Measurements from ENCODE around the gene TYW1B. TPM values are rescaled to one million over a fixed set of nuclear protein-coding genes. Genes with fewer than 3 reads are reported as not detected.
"Not testable (repeated sequence)": the region's sequence is repeated elsewhere in the genome, so short reads cannot be mapped to it uniquely, and the experiment has no call there.

TYW1B gene
- total RNA-seq, 1 donor from 2014 or later, result 2.0 TPM

DNA sequence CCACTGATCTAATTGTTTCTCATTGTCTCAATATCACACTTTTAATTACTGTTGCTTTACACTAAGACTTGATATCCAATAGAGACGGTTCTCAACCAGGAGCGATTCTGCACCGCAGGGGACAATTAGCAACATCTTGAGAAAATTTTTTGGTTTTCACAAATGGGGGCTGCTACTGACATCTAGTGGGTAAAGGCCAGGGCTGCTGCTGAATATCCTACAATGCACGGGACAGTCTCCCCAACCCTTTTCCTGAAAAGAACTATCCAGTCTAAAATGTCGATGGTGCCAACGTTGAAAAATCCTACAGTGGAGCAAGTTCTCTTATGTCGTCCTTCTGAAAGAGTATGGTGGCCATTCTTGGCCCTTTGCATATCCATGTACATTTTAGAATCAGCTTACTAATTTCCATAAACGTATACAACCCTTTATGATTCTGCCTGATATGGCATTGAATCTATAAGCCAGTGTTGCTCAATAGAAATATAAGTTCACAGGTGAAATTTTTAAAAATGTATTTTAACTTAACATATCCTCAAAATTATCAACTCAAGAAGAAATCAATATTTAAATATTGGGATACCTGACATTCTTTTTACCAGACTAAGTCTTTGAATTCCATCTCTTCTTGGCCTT is 192.6 kb downstream of the TYW1B start:
- not testable (repeated sequence) for H4K20me1 ChIP-seq (ENCODE audit: insufficient read depth, low read length); H3K4me1 Mint-ChIP-seq (ENCODE audit: low read depth, unreplicated experiment); H3K9me3 Mint-ChIP-seq (ENCODE audit: unreplicated experiment); H3K4me3 ChIP-seq (ENCODE audit: insufficient read depth, low read depth, low read length); H3K36me3 Mint-ChIP-seq (ENCODE audit: low read depth, unreplicated experiment); H3K36me3 ChIP-seq (ENCODE audit: insufficient read depth, low read length); H3K27ac ChIP-seq (ENCODE audit: low read depth, low read length); H3K4me1 ChIP-seq (ENCODE audit: insufficient read depth, low read length); H3K27me3 ChIP-seq (ENCODE audit: insufficient read depth, low read length); H3K79me2 ChIP-seq (ENCODE audit: insufficient read depth, low read length); H3K4me2 ChIP-seq (ENCODE audit: low read length); H2AFZ ChIP-seq (ENCODE audit: low read depth, low read length); H3K27ac Mint-ChIP-seq (ENCODE audit: unreplicated experiment); H3K4me3 Mint-ChIP-seq (ENCODE audit: unreplicated experiment); H3K27me3 Mint-ChIP-seq (ENCODE audit: low read depth, unreplicated experiment); DNase-seq (ENCODE audit: low read depth); H3K9me3 ChIP-seq (ENCODE audit: insufficient read depth, low read depth, low read length); H3K9ac ChIP-seq (ENCODE audit: low read length)
- peak; percentile 82 for FAIRE-seq
- TF ChIP-seq, protein P1, sequence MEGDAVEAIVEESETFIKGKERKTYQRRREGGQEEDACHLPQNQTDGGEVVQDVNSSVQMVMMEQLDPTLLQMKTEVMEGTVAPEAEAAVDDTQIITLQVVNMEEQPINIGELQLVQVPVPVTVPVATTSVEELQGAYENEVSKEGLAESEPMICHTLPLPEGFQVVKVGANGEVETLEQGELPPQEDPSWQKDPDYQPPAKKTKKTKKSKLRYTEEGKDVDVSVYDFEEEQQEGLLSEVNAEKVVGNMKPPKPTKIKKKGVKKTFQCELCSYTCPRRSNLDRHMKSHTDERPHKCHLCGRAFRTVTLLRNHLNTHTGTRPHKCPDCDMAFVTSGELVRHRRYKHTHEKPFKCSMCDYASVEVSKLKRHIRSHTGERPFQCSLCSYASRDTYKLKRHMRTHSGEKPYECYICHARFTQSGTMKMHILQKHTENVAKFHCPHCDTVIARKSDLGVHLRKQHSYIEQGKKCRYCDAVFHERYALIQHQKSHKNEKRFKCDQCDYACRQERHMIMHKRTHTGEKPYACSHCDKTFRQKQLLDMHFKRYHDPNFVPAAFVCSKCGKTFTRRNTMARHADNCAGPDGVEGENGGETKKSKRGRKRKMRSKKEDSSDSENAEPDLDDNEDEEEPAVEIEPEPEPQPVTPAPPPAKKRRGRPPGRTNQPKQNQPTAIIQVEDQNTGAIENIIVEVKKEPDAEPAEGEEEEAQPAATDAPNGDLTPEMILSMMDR (IDR thresholded peaks at IDR 0.05; ENCODE audit: insufficient read depth, low read depth, low read length), result peak; percentile 33

DNA sequence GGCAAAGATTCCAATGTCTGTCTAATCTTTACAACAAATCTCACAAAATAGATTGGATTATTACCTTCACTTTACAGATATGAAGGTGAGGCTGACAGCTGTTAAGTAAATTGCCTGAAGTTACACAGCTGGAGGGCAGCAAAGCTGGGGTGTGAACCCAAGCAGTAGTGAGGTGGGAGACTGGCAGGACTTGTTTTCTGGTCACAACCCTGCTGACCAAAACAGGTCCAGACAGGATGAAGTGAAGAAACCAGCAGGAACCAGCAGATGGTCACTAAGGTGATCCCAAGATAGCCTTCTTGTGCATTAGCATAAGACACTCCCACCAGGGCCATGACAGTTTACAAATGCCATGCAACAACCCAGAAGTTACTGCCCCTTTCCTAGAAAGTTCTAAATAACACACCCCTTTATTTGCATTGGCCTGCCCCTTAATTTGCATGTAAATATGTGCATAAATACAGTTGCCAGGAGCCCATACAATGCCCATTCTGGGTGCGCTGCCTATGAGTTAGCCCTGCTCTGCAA is 195.2 kb downstream of the TYW1B start:
- H3K4me3 ChIP-seq (ENCODE audit: insufficient read depth, low read depth, low read length); H3K4me1 Mint-ChIP-seq (ENCODE audit: low read depth, unreplicated experiment); H3K4me3 Mint-ChIP-seq (ENCODE audit: unreplicated experiment); DNase-seq (ENCODE audit: low read depth); H3K79me2 ChIP-seq (ENCODE audit: insufficient read depth, low read length); H3K27ac Mint-ChIP-seq (ENCODE audit: unreplicated experiment); H3K9ac ChIP-seq (ENCODE audit: low read length); H2AFZ ChIP-seq (ENCODE audit: low read depth, low read length); H3K36me3 Mint-ChIP-seq (ENCODE audit: low read depth, unreplicated experiment); H3K9me3 Mint-ChIP-seq (ENCODE audit: unreplicated experiment); H3K27me3 ChIP-seq (ENCODE audit: insufficient read depth, low read length); H4K20me1 ChIP-seq (ENCODE audit: insufficient read depth, low read length); H3K4me1 ChIP-seq (ENCODE audit: insufficient read depth, low read length); H3K4me2 ChIP-seq (ENCODE audit: low read length); H3K9me3 ChIP-seq (ENCODE audit: insufficient read depth, low read depth, low read length); H3K36me3 ChIP-seq (ENCODE audit: insufficient read depth, low read length); H3K27ac ChIP-seq (ENCODE audit: low read depth, low read length); H3K27me3 Mint-ChIP-seq (ENCODE audit: low read depth, unreplicated experiment); FAIRE-seq: not testable (repeated sequence)

GRCh38 chr7:72628375-72628774 is 199.6 kb downstream of the TYW1B start:
- not testable (repeated sequence) for H3K27me3 ChIP-seq (ENCODE audit: insufficient read depth, low read length); H2AFZ ChIP-seq (ENCODE audit: low read depth, low read length); H3K36me3 ChIP-seq (ENCODE audit: insufficient read depth, low read length); DNase-seq (ENCODE audit: low read depth); H3K4me2 ChIP-seq (ENCODE audit: low read length); H3K36me3 Mint-ChIP-seq (ENCODE audit: low read depth, unreplicated experiment); H3K4me3 ChIP-seq (ENCODE audit: insufficient read depth, low read depth, low read length); H3K4me1 ChIP-seq (ENCODE audit: insufficient read depth, low read length); H3K27ac Mint-ChIP-seq (ENCODE audit: unreplicated experiment); H3K9ac ChIP-seq (ENCODE audit: low read length); H3K4me1 Mint-ChIP-seq (ENCODE audit: low read depth, unreplicated experiment); H3K79me2 ChIP-seq (ENCODE audit: insufficient read depth, low read length); H3K27me3 Mint-ChIP-seq (ENCODE audit: low read depth, unreplicated experiment); H3K9me3 Mint-ChIP-seq (ENCODE audit: unreplicated experiment); H3K4me3 Mint-ChIP-seq (ENCODE audit: unreplicated experiment); H4K20me1 ChIP-seq (ENCODE audit: insufficient read depth, low read length); H3K27ac ChIP-seq (ENCODE audit: low read depth, low read length); H3K9me3 ChIP-seq (ENCODE audit: insufficient read depth, low read depth, low read length)
- peak; percentile 94 for FAIRE-seq

GRCh38 chr7:72626428-72627011 is 201.5 kb downstream of the TYW1B start:
- not testable (repeated sequence) for H2AFZ ChIP-seq (ENCODE audit: low read depth, low read length); H3K4me3 Mint-ChIP-seq (ENCODE audit: unreplicated experiment); H3K79me2 ChIP-seq (ENCODE audit: insufficient read depth, low read length); H3K4me1 ChIP-seq (ENCODE audit: insufficient read depth, low read length); H3K4me2 ChIP-seq (ENCODE audit: low read length); H3K9me3 Mint-ChIP-seq (ENCODE audit: unreplicated experiment); H3K27me3 ChIP-seq (ENCODE audit: insufficient read depth, low read length); H3K4me1 Mint-ChIP-seq (ENCODE audit: low read depth, unreplicated experiment); H3K27ac ChIP-seq (ENCODE audit: low read depth, low read length); H3K9me3 ChIP-seq (ENCODE audit: insufficient read depth, low read depth, low read length); H3K4me3 ChIP-seq (ENCODE audit: insufficient read depth, low read depth, low read length); H3K9ac ChIP-seq (ENCODE audit: low read length); H3K36me3 ChIP-seq (ENCODE audit: insufficient read depth, low read length); H3K36me3 Mint-ChIP-seq (ENCODE audit: low read depth, unreplicated experiment); DNase-seq (ENCODE audit: low read depth); H4K20me1 ChIP-seq (ENCODE audit: insufficient read depth, low read length); H3K27me3 Mint-ChIP-seq (ENCODE audit: low read depth, unreplicated experiment); H3K27ac Mint-ChIP-seq (ENCODE audit: unreplicated experiment); FAIRE-seq

DNA sequence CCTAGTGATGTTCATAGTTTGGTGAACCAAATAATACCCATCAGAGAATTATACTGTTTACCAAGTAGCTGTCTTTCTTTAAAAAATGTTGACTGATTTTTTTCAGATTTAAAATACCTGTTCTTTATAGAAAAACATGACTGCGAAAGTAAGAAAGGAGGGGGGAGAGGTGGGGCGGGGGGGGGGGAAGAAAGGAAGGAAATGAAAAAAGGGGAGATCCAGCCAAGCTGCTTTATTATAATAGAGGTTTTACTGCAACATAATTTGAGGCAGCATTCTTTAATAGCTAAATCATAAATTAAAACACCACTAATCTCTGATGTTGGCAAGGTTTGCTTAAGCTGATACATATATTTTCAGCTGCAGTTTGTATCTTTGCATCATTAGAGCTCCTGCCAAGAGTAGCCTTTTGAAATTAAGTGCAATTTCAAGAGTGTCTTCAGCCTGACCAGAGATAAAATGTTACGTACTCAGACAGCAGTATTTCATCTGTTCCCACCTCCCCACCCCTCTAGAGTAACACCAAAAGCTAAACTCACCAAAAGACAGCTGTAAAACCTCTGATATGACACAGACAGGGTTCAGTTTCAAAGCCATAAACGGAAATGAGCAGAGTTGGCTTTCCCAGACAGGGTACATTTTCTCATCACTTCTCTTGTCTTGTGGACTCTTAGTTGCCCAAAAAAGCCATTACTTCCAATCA is 202.1 kb downstream of the TYW1B start:
- H3K4me3 Mint-ChIP-seq (ENCODE audit: unreplicated experiment); H3K79me2 ChIP-seq (ENCODE audit: insufficient read depth, low read length); H3K9me3 ChIP-seq (ENCODE audit: insufficient read depth, low read depth, low read length); H3K36me3 ChIP-seq (ENCODE audit: insufficient read depth, low read length); H3K27me3 ChIP-seq (ENCODE audit: insufficient read depth, low read length); H3K27ac ChIP-seq (ENCODE audit: low read depth, low read length); H3K27ac Mint-ChIP-seq (ENCODE audit: unreplicated experiment); H3K4me1 ChIP-seq (ENCODE audit: insufficient read depth, low read length); H3K4me2 ChIP-seq (ENCODE audit: low read length); H3K4me3 ChIP-seq (ENCODE audit: insufficient read depth, low read depth, low read length); H3K36me3 Mint-ChIP-seq (ENCODE audit: low read depth, unreplicated experiment); H2AFZ ChIP-seq (ENCODE audit: low read depth, low read length); H3K9me3 Mint-ChIP-seq (ENCODE audit: unreplicated experiment); H3K27me3 Mint-ChIP-seq (ENCODE audit: low read depth, unreplicated experiment); H3K4me1 Mint-ChIP-seq (ENCODE audit: low read depth, unreplicated experiment); H4K20me1 ChIP-seq (ENCODE audit: insufficient read depth, low read length); FAIRE-seq; H3K9ac ChIP-seq (ENCODE audit: low read length): not testable (repeated sequence)
- DNase-seq (ENCODE audit: low read depth), result peak; percentile 3

Measured in astrocyte (in vitro differentiated cells and primary cell).